Measurements from ENCODE around the gene CALM3. TPM values are rescaled to one million over a fixed set of nuclear protein-coding genes. Genes with fewer than 3 reads are reported as not detected.
"Not testable (repeated sequence)": the region's sequence is repeated elsewhere in the genome, so short reads cannot be mapped to it uniquely, and the experiment has no call there.

The CALM3 gene
- polyA plus RNA-seq, 3 donors = 165 to 240 (median 177) TPM

DNA sequence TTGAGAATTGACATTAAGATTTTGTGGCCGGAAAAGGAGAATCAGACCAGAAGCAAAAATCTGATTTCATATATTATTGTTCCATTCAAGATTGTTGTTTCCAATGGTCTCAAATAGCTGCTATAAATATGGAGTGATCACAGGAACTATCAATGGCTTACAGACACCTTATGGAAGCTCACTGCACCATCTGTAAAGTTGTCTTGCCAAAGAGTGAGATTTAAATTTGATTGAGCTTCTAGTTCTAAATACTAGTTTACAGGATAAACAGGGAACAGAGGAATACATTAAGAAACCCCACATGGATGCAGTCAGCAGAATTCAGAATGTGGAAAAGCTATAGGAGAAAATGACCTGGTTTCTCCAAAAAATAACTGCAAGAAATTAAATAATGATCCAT is 47.0 kb upstream of the CALM3 start:
- H3K79me2 ChIP-seq (ENCODE audit: insufficient read depth, low read length) = no peaks in the 10 kb centered on the region
- Mint-ChIP-seq H3K36me3 (no peaks in the 10 kb centered on the region), H3K27ac (no peak overlapping the region), H3K4me1 (peaks cover 38% of the 10 kb centered on the region), H3K9me3 (peaks cover 7 to 20% (median 13%) of the 10 kb centered on the region in 7 donors), H3K4me3 (no peak overlapping the region), H3K27me3 (ENCODE audit: low read depth in 3 of 3) (peaks cover 0 to 4% (median 2%) of the 10 kb centered on the region in 3 donors)
- H3K27ac ChIP-seq (ENCODE audit: low read depth in 1 of 2, low read length in 2 of 2) = no peak overlapping the region
- H3K4me3 ChIP-seq (replicated peaks in 1 of 3; ENCODE audit: low read depth in 2 of 3, low read length in 3 of 3) = no peak overlapping the region
- H3K9me3 ChIP-seq (replicated peaks in 1 of 2; ENCODE audit: control insufficient read depth in 1 of 2, insufficient read depth in 1 of 2, low read length in 2 of 2) = peaks cover 0 to 10% of the 10 kb centered on the region in 2 donors
- no peak for TF ChIP-seq CTCF (IDR thresholded peaks at IDR 0.05)
- H3K9ac ChIP-seq (ENCODE audit: insufficient read depth, low read length, poor library complexity, severe bottlenecking) = no peak overlapping the region
- no peak for DNase-seq
- H3K4me1 ChIP-seq (ENCODE audit: control insufficient read depth in 1 of 2, insufficient read depth in 2 of 2, low read length in 2 of 2) = peaks cover 28 to 41% of the 10 kb centered on the region in 2 donors
- no CpG with 5 or more reads among the region's 1 CpG for WGBS (ENCODE audit: insufficient coverage)
- H4K20me1 ChIP-seq (ENCODE audit: insufficient read depth, low read length) = no peaks in the 10 kb centered on the region
- H3K4me2 ChIP-seq (replicated peaks; ENCODE audit: extremely low read depth, low read length, poor library complexity, severe bottlenecking) = no peak overlapping the region
- H3K27me3 ChIP-seq (ENCODE audit: control insufficient read depth in 2 of 2, insufficient read depth in 2 of 2, low read length in 2 of 2) = no peaks in the 10 kb centered on the region
- H3K36me3 ChIP-seq (replicated peaks in 1 of 2; ENCODE audit: control insufficient read depth in 1 of 2, insufficient read depth in 2 of 2, low read length in 2 of 2) = no peaks in the 10 kb centered on the region
- intact Hi-C loops (cut with micrococcal nuclease) = loop anchor here in 1 of 2 donors (10.0 kb wide), 1 partner anchor 51 kb away; the partner anchor contains the start of gene CALM3
- H2AFZ ChIP-seq (ENCODE audit: insufficient read depth, low read depth, low read length, poor library complexity, severe bottlenecking) = no peak overlapping the region

- Histone ChIP-seq H3K9me3 (replicated peaks in 1 of 2; ENCODE audit: control insufficient read depth in 1 of 2, insufficient read depth in 1 of 2, low read length in 2 of 2) (peaks cover 0 to 7% of the 10 kb centered on the region in 2 donors), H3K36me3 (replicated peaks in 1 of 2; ENCODE audit: control insufficient read depth in 1 of 2, insufficient read depth in 2 of 2, low read length in 2 of 2) (no peaks in the 10 kb centered on the region), H2AFZ (ENCODE audit: insufficient read depth, low read depth, low read length, poor library complexity, severe bottlenecking) (no peak overlapping the region), H3K4me1 (ENCODE audit: control insufficient read depth in 1 of 2, insufficient read depth in 2 of 2, low read length in 2 of 2) (peaks cover 20 to 31% of the 10 kb centered on the region in 2 donors), H3K4me3 (replicated peaks in 1 of 3; ENCODE audit: low read depth in 2 of 3, low read length in 3 of 3) (no peak overlapping the region), H4K20me1 (ENCODE audit: insufficient read depth, low read length) (no peaks in the 10 kb centered on the region), H3K4me2 (replicated peaks; ENCODE audit: extremely low read depth, low read length, poor library complexity, severe bottlenecking) (peak overlapping the region; percentile 18), H3K9ac (ENCODE audit: insufficient read depth, low read length, poor library complexity, severe bottlenecking) (no peak overlapping the region), H3K27me3 (ENCODE audit: control insufficient read depth in 2 of 2, insufficient read depth in 2 of 2, low read length in 2 of 2) (no peaks in the 10 kb centered on the region), H3K27ac (ENCODE audit: low read depth in 1 of 2, low read length in 2 of 2) (peak overlapping the region in 1 of 2 donors; percentile 52), H3K79me2 (ENCODE audit: insufficient read depth, low read length) (no peaks in the 10 kb centered on the region)
- WGBS (ENCODE audit: insufficient coverage) = no CpG with 5 or more reads among the region's 2 CpGs
- Mint-ChIP-seq H3K27ac (peak overlapping the region; percentile 79 to 96 (median 88)), H3K27me3 (ENCODE audit: low read depth in 3 of 3) (peaks cover 0 to 7% (median 2%) of the 10 kb centered on the region in 3 donors), H3K36me3 (no peaks in the 10 kb centered on the region), H3K4me3 (peak overlapping the region in 1 of 2 donors; percentile 54), H3K4me1 (peaks cover 32% of the 10 kb centered on the region), H3K9me3 (peaks cover 0 to 6% (median 4%) of the 10 kb centered on the region in 7 donors)
- DNase-seq = peak; percentile 31 to 72 (median 67)
- intact Hi-C loops (cut with micrococcal nuclease) = loop anchor here in 1 of 2 donors (10.0 kb wide), 1 partner anchor 49 kb away; the partner anchor contains the start of gene CALM3
- TF ChIP-seq CTCF (IDR thresholded peaks at IDR 0.05) = no peak
Measured at GRCh38 chr19:46555628-46556280, 45.4 kb upstream of the CALM3 start.

DNA sequence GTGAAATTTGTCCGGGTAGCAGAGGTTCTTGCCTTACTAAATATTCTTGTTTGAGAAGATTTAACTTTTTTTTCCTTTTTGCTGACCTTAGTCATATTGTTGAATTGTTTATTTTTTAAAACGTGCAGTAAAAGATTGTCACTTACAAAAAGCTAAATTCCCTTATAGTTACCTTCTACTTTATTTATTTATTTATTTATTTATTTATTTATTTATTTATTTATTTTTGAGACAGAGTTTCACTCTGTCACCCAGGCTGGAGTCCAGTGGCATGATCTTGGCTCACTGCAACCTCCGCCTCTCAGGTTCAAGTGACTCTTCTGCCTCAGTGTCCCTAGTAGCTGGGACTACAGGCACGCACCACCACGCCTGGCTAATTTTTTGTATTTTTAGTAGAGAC is 44.7 kb upstream of the CALM3 start:
- not testable (repeated sequence) for H2AFZ ChIP-seq (ENCODE audit: insufficient read depth, low read depth, low read length, poor library complexity, severe bottlenecking); H4K20me1 ChIP-seq (ENCODE audit: insufficient read depth, low read length); H3K4me2 ChIP-seq (replicated peaks; ENCODE audit: extremely low read depth, low read length, poor library complexity, severe bottlenecking); H3K36me3 ChIP-seq (replicated peaks in 1 of 2; ENCODE audit: control insufficient read depth in 1 of 2, insufficient read depth in 2 of 2, low read length in 2 of 2); H3K27me3 ChIP-seq (ENCODE audit: control insufficient read depth in 2 of 2, insufficient read depth in 2 of 2, low read length in 2 of 2); H3K4me3 ChIP-seq (replicated peaks in 1 of 3; ENCODE audit: low read depth in 2 of 3, low read length in 3 of 3); H3K9ac ChIP-seq (ENCODE audit: insufficient read depth, low read length, poor library complexity, severe bottlenecking); H3K79me2 ChIP-seq (ENCODE audit: insufficient read depth, low read length); H3K4me3 Mint-ChIP-seq; DNase-seq; H3K9me3 ChIP-seq (replicated peaks in 1 of 2; ENCODE audit: control insufficient read depth in 1 of 2, insufficient read depth in 1 of 2, low read length in 2 of 2); H3K36me3 Mint-ChIP-seq; H3K9me3 Mint-ChIP-seq; H3K27me3 Mint-ChIP-seq (ENCODE audit: low read depth in 3 of 3)
- Histone ChIP-seq H3K27ac (ENCODE audit: low read depth in 1 of 2, low read length in 2 of 2) (peak overlapping the region in 1 of 2 donors; percentile 52), H3K4me1 (ENCODE audit: control insufficient read depth in 1 of 2, insufficient read depth in 2 of 2, low read length in 2 of 2) (peaks cover 13 to 24% of the 10 kb centered on the region in 2 donors)
- H3K27ac Mint-ChIP-seq = peak overlapping the region in 4 of 7 donors; percentile 7 to 80 (median 45)
- H3K4me1 Mint-ChIP-seq = peaks cover 25% of the 10 kb centered on the region
- intact Hi-C loops (cut with micrococcal nuclease) = loop anchor here in 1 of 2 donors (10.0 kb wide), 1 partner anchor 48 kb away; the partner anchor contains the start of gene CALM3
- WGBS (ENCODE audit: insufficient coverage) = 100% methylated on average over 1 of the region's 5 CpGs

Data from CD14-positive monocyte (primary cell).